ENCODE results near the gene MICAL3.

Gene MICAL3

GRCh38 chr22:17914474-17914873 lies 109.9 kb downstream of the MICAL3 start:
- H3K4me1 ChIP-seq = peaks cover 41% of the 10 kb centered on the region
- no peak overlapping the region for H2AFZ ChIP-seq
- no peaks in the 10 kb centered on the region for H3K9me3 ChIP-seq (ENCODE audit: control insufficient read depth, low read length)
- no peak overlapping the region for H3K4me2 ChIP-seq (ENCODE audit: low read length)
- H3K36me3 ChIP-seq (ENCODE audit: control insufficient read depth, insufficient read depth, low read length) = no peaks in the 10 kb centered on the region
- TF ChIP-seq CTCF (IDR thresholded peaks at IDR 0.05) = no peak
- no peak overlapping the region for H3K4me3 ChIP-seq (ENCODE audit: low read depth, low read length)
- peak overlapping the region; percentile 32 for H3K27ac ChIP-seq
- no peak overlapping the region for H3K9ac ChIP-seq
- peaks cover 23% of the 10 kb centered on the region for H3K79me2 ChIP-seq
- no peaks in the 10 kb centered on the region for H3K27me3 ChIP-seq (ENCODE audit: control insufficient read depth, insufficient read depth, low read length)

GRCh38 chr22:17913801-17914347 lies 110.5 kb downstream of the MICAL3 start:
- Histone ChIP-seq H3K4me2 (ENCODE audit: low read length) (no peak overlapping the region), H3K9ac (no peak overlapping the region), H3K36me3 (ENCODE audit: control insufficient read depth, insufficient read depth, low read length) (no peaks in the 10 kb centered on the region), H3K27me3 (ENCODE audit: control insufficient read depth, insufficient read depth, low read length) (no peaks in the 10 kb centered on the region), H3K4me1 (peaks cover 42% of the 10 kb centered on the region), H2AFZ (no peak overlapping the region), H3K9me3 (ENCODE audit: control insufficient read depth, low read length) (no peaks in the 10 kb centered on the region), H3K27ac (peak overlapping the region; percentile 96), H3K79me2 (peaks cover 19% of the 10 kb centered on the region), H3K4me3 (ENCODE audit: low read depth, low read length) (no peak overlapping the region)
- TF ChIP-seq CTCF (IDR thresholded peaks at IDR 0.05) = no peak

GRCh38 chr22:17912945-17913721 lies 111.2 kb downstream of the MICAL3 start:
- Histone ChIP-seq H3K9me3 (ENCODE audit: control insufficient read depth, low read length) (no peaks in the 10 kb centered on the region), H3K27me3 (ENCODE audit: control insufficient read depth, insufficient read depth, low read length) (no peaks in the 10 kb centered on the region), H3K4me2 (ENCODE audit: low read length) (peak overlapping the region; percentile 18), H3K79me2 (peaks cover 16% of the 10 kb centered on the region), H3K9ac (no peak overlapping the region), H2AFZ (no peak overlapping the region), H3K36me3 (ENCODE audit: control insufficient read depth, insufficient read depth, low read length) (no peaks in the 10 kb centered on the region), H3K4me1 (peaks cover 47% of the 10 kb centered on the region), H3K4me3 (ENCODE audit: low read depth, low read length) (no peak overlapping the region), H3K27ac (peak overlapping the region; percentile 96)
- no peak for TF ChIP-seq CTCF (IDR thresholded peaks at IDR 0.05)

- no peak for TF ChIP-seq CTCF (IDR thresholded peaks at IDR 0.05)
- Histone ChIP-seq H3K4me1 (peaks cover 49% of the 10 kb centered on the region), H2AFZ (no peak overlapping the region), H3K36me3 (ENCODE audit: control insufficient read depth, insufficient read depth, low read length) (no peaks in the 10 kb centered on the region), H3K4me3 (ENCODE audit: low read depth, low read length) (peak overlapping the region; percentile 40), H3K79me2 (peaks cover 16% of the 10 kb centered on the region), H3K4me2 (ENCODE audit: low read length) (peak overlapping the region; percentile 69), H3K9me3 (ENCODE audit: control insufficient read depth, low read length) (no peaks in the 10 kb centered on the region), H3K27ac (peak overlapping the region; percentile 96), H3K27me3 (ENCODE audit: control insufficient read depth, insufficient read depth, low read length) (no peaks in the 10 kb centered on the region), H3K9ac (no peak overlapping the region)
These were observed 112.5 kb downstream of the MICAL3 start for GRCh38 chr22:17911887-17912286.
